Endothelial cell of umbilical vein (primary cell): ENCODE results near the gene TBX18. TPM values are rescaled to one million over a fixed set of nuclear protein-coding genes. Genes with fewer than 3 reads are reported as not detected.

ENCODE experiments used
- BruUV-seq: library from RNA; stranded (reverse); fragments of 400-500 nt; replicated peaks from 2 replicates; lab custom pipeline; 2021; lab: Mats Ljungman, UMichigan
- CTCF ChIA-PET: fragments of 300-600, 350-600 bp; sonication (Branson Sonifier 250); formaldehyde crosslinking; loops from one replicate; lab custom pipeline; 2021; ENCODE audit warnings: antibody characterized with exemption, inconsistent platforms; lab: Charles Lee
- POLR2A ChIA-PET: fragments of 300-600, 350-600 bp; sonication (Branson Sonifier 250); formaldehyde crosslinking; loops from one replicate; lab custom pipeline; 2021; ENCODE audit warnings: antibody characterized with exemption, inconsistent platforms; lab: Charles Lee
- DNase-seq: peaks from one replicate; pipeline ENCODE4 v3.0.0-alpha.2; 2011; ENCODE audit warnings: low read depth, low spot score
- FAIRE-seq: peaks from 2 replicates; lab custom pipeline; 2011; peaks lifted over from hg19 to GRCh38; lab: Jason Lieb, UNC
- H2AFZ ChIP-seq: 2 replicates; pipeline ENCODE4 v1.6.0; 2012; ENCODE audit warnings: low read depth, low read length, control low read depth, inconsistent platforms
- H3K27ac ChIP-seq: 2 replicates; pipeline ENCODE4 v1.5.1; 2011; ENCODE audit warnings: low read depth, mild to moderate bottlenecking, control low read depth, low read length, moderate library complexity; ENCODE audit not compliant: insufficient read depth
- H3K27me3 ChIP-seq, 2 experiments: 2 replicates each; pipeline versions ENCODE4 v1.6.0 to v1.6.1; 2011; ENCODE audit warnings: low read length in 2 of 2, mixed read lengths in 1 of 2; ENCODE audit not compliant: control insufficient read depth in 2 of 2, insufficient read depth in 2 of 2
- H3K36me3 ChIP-seq, 2 experiments: 2 replicates in 1 of 2; 3 replicates in 1 of 2; pipeline ENCODE4 v1.5.1; 2011; ENCODE audit warnings: low read length in 2 of 2, mild to moderate bottlenecking in 1 of 2, moderate library complexity in 1 of 2; ENCODE audit not compliant: control insufficient read depth in 2 of 2, insufficient read depth in 2 of 2; ENCODE audit errors: extremely low read depth in 1 of 2
- H3K4me1 ChIP-seq: 3 replicates; pipeline ENCODE4 v1.5.1; 2011; ENCODE audit warnings: mild to moderate bottlenecking, low read length; ENCODE audit not compliant: control insufficient read depth, insufficient read depth; ENCODE audit errors: extremely low read depth
- H3K4me2 ChIP-seq: 2 replicates; pipeline ENCODE4 v1.6.1; 2011; ENCODE audit warnings: low read length, control low read depth, mixed read lengths; ENCODE audit not compliant: insufficient read depth
- H3K4me3 ChIP-seq, 3 experiments: fragments of 200-600 bp in 1 of 3; sonication (generic), shearing (Covaris generic) in 1 of 3; replicated peaks in 1 of 3; 2 replicates each; pipeline ENCODE4 v1.5.1; 2011 to 2016; ENCODE audit warnings: control low read depth in 3 of 3, low read length in 3 of 3, mild to moderate bottlenecking in 2 of 3, inconsistent platforms in 1 of 3, low read depth in 1 of 3, moderate library complexity in 1 of 3; ENCODE audit not compliant: insufficient read depth in 1 of 3
- H3K79me2 ChIP-seq: 2 replicates; pipeline ENCODE4 v1.6.0; 2012; ENCODE audit warnings: low read length, inconsistent platforms; ENCODE audit not compliant: control insufficient read depth, insufficient read depth
- H3K9ac ChIP-seq: replicated peaks from 2 replicates; pipeline ENCODE3; 2011; ENCODE audit warnings: low read length, control low read depth; ENCODE audit not compliant: insufficient read depth; ENCODE audit errors: extremely low read depth
- H3K9me1 ChIP-seq: replicated peaks from 3 replicates; pipeline ENCODE4 v1.6.0; 2011; ENCODE audit warnings: mild to moderate bottlenecking, low read length; ENCODE audit not compliant: control insufficient read depth, insufficient read depth; ENCODE audit errors: extremely low read depth
- H3K9me3 ChIP-seq: replicated peaks from 2 replicates; pipeline ENCODE4 v1.5.1; 2012; ENCODE audit warnings: low read length, inconsistent platforms; ENCODE audit not compliant: control insufficient read depth, insufficient read depth
- H4K20me1 ChIP-seq: replicated peaks from 2 replicates; pipeline ENCODE3; 2011; ENCODE audit warnings: mild to moderate bottlenecking, low read length; ENCODE audit not compliant: control insufficient read depth, insufficient read depth; ENCODE audit errors: extremely low read depth
- CTCF ChIP-seq, 2 donors: IDR thresholded peaks; 1 replicate in 1 of 2; 2 replicates in 1 of 2; pipeline ENCODE4 v1.5.1; 2011; ENCODE audit warnings: low read length in 2 of 2, mild to moderate bottlenecking in 2 of 2, moderate library complexity in 2 of 2, control low read depth in 1 of 2, inconsistent platforms in 1 of 2, low read depth in 1 of 2; ENCODE audit not compliant: insufficient read depth in 1 of 2; ENCODE audit errors: extremely low read depth in 1 of 2
- EZH2 ChIP-seq: IDR thresholded peaks from 2 replicates; pipeline ENCODE4 v1.6.1; 2012; ENCODE audit warnings: borderline replicate concordance, low read depth, mild to moderate bottlenecking, moderate library complexity, low read length, inconsistent platforms; ENCODE audit not compliant: severe bottlenecking
- FOS ChIP-seq: IDR thresholded peaks from 2 replicates; pipeline ENCODE4 v1.6.1; 2011; ENCODE audit warnings: mild to moderate bottlenecking, low read length, moderate library complexity, borderline replicate concordance; ENCODE audit not compliant: insufficient read depth
- GATA2 ChIP-seq: IDR thresholded peaks from 2 replicates; pipeline ENCODE4 v1.7.0; 2011; ENCODE audit warnings: low read depth, mild to moderate bottlenecking, moderate library complexity, mixed read lengths, low read length; ENCODE audit not compliant: insufficient read length, insufficient read depth
- JUN ChIP-seq: IDR thresholded peaks from 2 replicates; pipeline ENCODE4 v1.6.1; 2011; ENCODE audit warnings: borderline replicate concordance, low read depth; ENCODE audit not compliant: insufficient read length, insufficient read depth
- MAX ChIP-seq: IDR thresholded peaks from 2 replicates; pipeline ENCODE4 v1.6.1; 2011; ENCODE audit not compliant: insufficient read depth, insufficient read length
- MYC ChIP-seq: IDR thresholded peaks from one replicate; pipeline ENCODE4 v1.6.1; 2011; ENCODE audit warnings: mild to moderate bottlenecking, low read depth, low read length
- POLR2A ChIP-seq: IDR thresholded peaks from 2 replicates; pipeline ENCODE4 v1.6.1; 2012; ENCODE audit warnings: low read depth, mild to moderate bottlenecking, control low read depth, low read length
- POLR2AphosphoS5 ChIP-seq: IDR thresholded peaks from 2 replicates; pipeline ENCODE4 v1.6.1; 2012; ENCODE audit warnings: low read depth, mild to moderate bottlenecking, control low read depth, low read length, moderate library complexity; ENCODE audit not compliant: insufficient read depth
- dilution Hi-C: fragments of 300-500 bp; cut with MboI; formaldehyde crosslinking; loops from one replicate; pipeline ENCODE4 v1.15.0; 2019; ENCODE audit warnings: low sequenced_read_pairs; ENCODE audit not compliant: extremely low pct_ligation_motif_present
- intact Hi-C: fragments of 100-400 bp; cut with micrococcal nuclease; formaldehyde crosslinking; loops from one replicate; pipeline ENCODE4 v1.10.0; 2022
- polyA plus RNA-seq, 4 experiments: library from polyadenylated mRNA; depleted of rRNA in 3 of 4; stranded (reverse) in 3 of 4; unstranded in 1 of 4; fragments of >200 nt; gene quantifications; 2 replicates each; pipeline versions ENCODE4 v1.2.1 to v1.2.3, GENCODE V29; 2011 to 2012; ENCODE audit warnings: missing spikeins in 1 of 4
- total RNA-seq: library from RNA; stranded (reverse); gene quantifications from 2 replicates; pipeline ENCODE4 v1.2.3, GENCODE V29; 2021

Gene TBX18
- total and polyA plus RNA-seq, 2 donors (not counting 3 experiments of a cell fraction or from before 2014, with no cell fraction given), result 28.4 to 60.5 TPM

GRCh38 chr6:84763003-84763885 is 1.2 kb downstream of the TBX18 start:
- TSS peak; percentile 28 for BruUV-seq
- Histone ChIP-seq H4K20me1 (no peaks in the 10 kb centered on the region), H3K27me3 (peaks cover 20 to 25% of the 10 kb centered on the region in 2 experiments), H3K4me2 (peak overlapping the region; percentile 97), H3K9me3 (no peaks in the 10 kb centered on the region), H3K4me3 (peak overlapping the region; percentile 63 to 95 (median 68)), H3K9me1 (no peaks in the 10 kb centered on the region), H2AFZ (peak overlapping the region; percentile 87), H3K36me3 (peaks cover 0 to 4% of the 10 kb centered on the region in 2 experiments), H3K27ac (peak overlapping the region; percentile 79), H3K4me1 (peaks cover 38% of the 10 kb centered on the region), H3K79me2 (peaks cover 52% of the 10 kb centered on the region), H3K9ac (peak overlapping the region; percentile 84)
- dilution Hi-C loops, result no loop called here
- POLR2A ChIA-PET, result interaction anchor here (0.8 to 1.5 kb wide), 3 partner anchors 12 to 337 kb away, joined by 3 to 5 read pairs (median 3); no protein-coding TSS in a partner anchor
- no peak for TF ChIP-seq MYC
- TF ChIP-seq MAX, result no peak
- peak; percentile 90 for TF ChIP-seq POLR2AphosphoS5
- no peak for TF ChIP-seq JUN
- TF ChIP-seq GATA2, result no peak
- TF ChIP-seq CTCF (IDR thresholded peaks at IDR 0.05; ENCODE audit: extremely low read depth in 1 of 2, insufficient read depth in 1 of 2, low read depth in 1 of 2, low read length in 2 of 2), result peak in 1 of 2 donors; percentile 43
- TF ChIP-seq POLR2A, result peak; percentile 88
- TF ChIP-seq FOS, result no peak
- TF ChIP-seq EZH2, result no peak
- DNase-seq (peak; percentile 89), FAIRE-seq (peak; percentile 67)
- CTCF ChIA-PET, result interaction anchor here (1.0 to 5.5 kb wide), 32 partner anchors 11 to 904 kb away, joined by 3 to 74 read pairs (median 6); partner anchors contain the start of genes CEP162 and CYB5R4
- intact Hi-C loops, result loop anchor here (1.0 to 10.0 kb wide), 8 partner anchors 96 to 912 kb away; partner anchors contain the start of gene SYNCRIP
